B cell (primary cell): ENCODE results near the gene AHDC1. TPM values are rescaled to one million over a fixed set of nuclear protein-coding genes. Genes with fewer than 3 reads are reported as not detected.

Experiments used
- ATAC-seq: fragments of 200-7000 bp; cut with Tn5 transposase; one replicate; pipeline ENCODE4 v1.10.0; 2021; ENCODE audit warnings: low read depth, mild to moderate bottlenecking, moderate number of reproducible peaks, moderate library complexity
- CTCF ChIA-PET: fragments of 350-600 bp; sonication (Branson Sonifier 250); formaldehyde crosslinking; loops from one replicate; lab custom pipeline; 2021; ENCODE audit warnings: antibody characterized with exemption, inconsistent platforms; lab: Charles Lee
- POLR2A ChIA-PET: fragments of 350-600 bp; sonication (Branson Sonifier 250); formaldehyde crosslinking; loops from one replicate; lab custom pipeline; 2021; ENCODE audit warnings: antibody characterized with exemption; lab: Charles Lee
- DNase-seq: peaks from one replicate; pipeline ENCODE4 v3.0.0; 2013
- H2AFZ ChIP-seq: 2 replicates; pipeline ENCODE4 v1.6.1; 2012; ENCODE audit warnings: mild to moderate bottlenecking, low read depth, low read length; ENCODE audit not compliant: insufficient read depth, poor library complexity, severe bottlenecking
- H3K27ac ChIP-seq, 2 donors: 1 replicate in 1 of 2; 2 replicates in 1 of 2; pipeline ENCODE4 v1.5.1; 2012 to 2013; ENCODE audit warnings: low read length in 2 of 2, mild to moderate bottlenecking in 2 of 2, moderate library complexity in 1 of 2
- H3K27me3 ChIP-seq, 4 experiments: fragments of 200-600 bp in 1 of 4; sonication (generic) in 1 of 4; replicated peaks in 1 of 4; 1 replicate in 2 of 4; 2 replicates in 2 of 4; pipeline versions ENCODE4 v1.6.1 to v1.7.0; 2013 to 2016; ENCODE audit warnings: low read length in 3 of 4, mild to moderate bottlenecking in 2 of 4, mixed read lengths in 1 of 4, moderate library complexity in 1 of 4; ENCODE audit not compliant: insufficient read depth in 4 of 4, control insufficient read depth in 3 of 4; ENCODE audit errors: control extremely low read depth in 1 of 4
- H3K36me3 ChIP-seq, 2 experiments: replicated peaks in 1 of 2; 1 replicate in 1 of 2; 2 replicates in 1 of 2; pipeline versions ENCODE4 v1.6.1 to v1.7.1; 2013; ENCODE audit warnings: low read length in 1 of 2; ENCODE audit not compliant: insufficient read depth in 2 of 2, control insufficient read depth in 1 of 2; ENCODE audit errors: control extremely low read depth in 1 of 2, extremely low read depth in 1 of 2
- H3K4me1 ChIP-seq, 2 donors: fragments of 200-600 bp in 1 of 2; sonication (generic) in 1 of 2; 1 replicate in 1 of 2; 2 replicates in 1 of 2; pipeline versions ENCODE4 v1.5.1 to v1.6.1; 2013 to 2017; ENCODE audit warnings: low read length in 2 of 2; ENCODE audit not compliant: control insufficient read depth in 2 of 2, insufficient read depth in 2 of 2
- H3K4me2 ChIP-seq: replicated peaks from 2 replicates; pipeline ENCODE3; 2012; ENCODE audit warnings: mild to moderate bottlenecking, low read depth, low read length; ENCODE audit not compliant: poor library complexity, severe bottlenecking
- H3K4me3 ChIP-seq, 5 experiments: fragments of 200-600 bp in 1 of 5; sonication (generic) in 1 of 5; 1 replicate in 3 of 5; 2 replicates in 2 of 5; pipeline versions ENCODE4 v1.5.1 to v1.7.0; 2011 to 2016; ENCODE audit warnings: low read length in 4 of 5, mild to moderate bottlenecking in 4 of 5, low read depth in 2 of 5, control low read depth in 1 of 5, moderate library complexity in 1 of 5; ENCODE audit not compliant: insufficient read depth in 1 of 5; ENCODE audit errors: control extremely low read depth in 1 of 5, extremely low read depth in 1 of 5
- H3K79me2 ChIP-seq: fragments of 200-600 bp; sonication (generic); one replicate; pipeline ENCODE4 v1.6.0; 2016; ENCODE audit warnings: low read length; ENCODE audit not compliant: control insufficient read depth, insufficient read depth
- H3K9ac ChIP-seq: fragments of 200-600 bp; sonication (generic); 2 replicates; pipeline ENCODE4 v1.6.1; 2017; ENCODE audit warnings: mild to moderate bottlenecking, low read length, moderate library complexity
- H3K9me3 ChIP-seq, 3 donors: one replicate each; pipeline versions ENCODE4 v1.6.1 to v1.7.1; 2013; ENCODE audit warnings: low read length in 2 of 3; ENCODE audit not compliant: control insufficient read depth in 2 of 3, insufficient read depth in 1 of 3; ENCODE audit errors: control extremely low read depth in 1 of 3
- H4K20me1 ChIP-seq: 2 replicates; pipeline ENCODE4 v1.6.0; 2012; ENCODE audit warnings: mild to moderate bottlenecking, low read length; ENCODE audit not compliant: insufficient read depth, control insufficient read depth, poor library complexity, severe bottlenecking
- H3K27ac Mint-ChIP-seq: one replicate; pipeline ENCODE4 v1.8.0; 2021; ENCODE audit warnings: mixed read lengths
- H3K27me3 Mint-ChIP-seq: one replicate; pipeline ENCODE4 v1.8.0; 2021; ENCODE audit warnings: mixed read lengths
- H3K4me1 Mint-ChIP-seq: one replicate; pipeline ENCODE4 v1.8.0; 2021; ENCODE audit warnings: mixed read lengths
- H3K4me3 Mint-ChIP-seq: one replicate; pipeline ENCODE4 v1.8.0; 2021; ENCODE audit warnings: mixed read lengths
- H3K9me3 Mint-ChIP-seq: one replicate; pipeline ENCODE4 v1.8.0; 2022; ENCODE audit warnings: mixed read lengths; ENCODE audit not compliant: insufficient read depth
- CTCF ChIP-seq: fragments of 200-600 bp; IDR thresholded peaks from one replicate; pipeline ENCODE4 v1.8.0; 2022; ENCODE audit warnings: antibody characterized with exemption, mild to moderate bottlenecking
- EZH2 ChIP-seq: IDR thresholded peaks from 2 replicates; pipeline ENCODE4 v1.6.1; 2012; ENCODE audit warnings: borderline replicate concordance, low read depth, mild to moderate bottlenecking, moderate library complexity, low read length; ENCODE audit not compliant: insufficient read depth, poor library complexity, severe bottlenecking
- WGBS: methylation state at CpG from one replicate; pipeline ENCODE4 v1.1.5; 2013; ENCODE audit warnings: missing lambda C conversion rate; ENCODE audit not compliant: insufficient coverage; 5-methylcytosine and 5-hydroxymethylcytosine counted together
- intact Hi-C: fragments of 100-400 bp; cut with micrococcal nuclease; formaldehyde crosslinking; loops from one replicate; pipeline ENCODE4 v1.10.0; 2022
- polyA plus RNA-seq: library from polyadenylated mRNA; depleted of rRNA; stranded (reverse); fragments of >200 nt; gene quantifications from 2 replicates; pipeline ENCODE4 v1.2.3, GENCODE V29; 2012
- total RNA-seq, 2 donors: library from RNA; stranded (reverse); fragments of 120-200 nt in 1 of 2; gene quantifications; 1 replicate in 1 of 2; 2 replicates in 1 of 2; pipeline versions ENCODE4 v1.2.3 to v1.2.4, GENCODE V29; 2013 to 2022

Gene AHDC1
- total and polyA plus RNA-seq, 2 donors (not counting 1 experiment from before 2014, with no cell fraction given) = 6.2 to 32.0 TPM

GRCh38 chr1:27547220-27548116 lies 56.5 kb downstream of the AHDC1 start:
- Mint-ChIP-seq H3K4me3 (no peak overlapping the region), H3K27ac (no peak overlapping the region), H3K27me3 (no peaks in the 10 kb centered on the region), H3K9me3 (no peaks in the 10 kb centered on the region), H3K4me1 (no peaks in the 10 kb centered on the region)
- DNase-seq = no peak
- ATAC-seq = no peak
- 97% methylated on average over 44 of the region's 44 CpGs for WGBS
- TF ChIP-seq CTCF (no peak), EZH2 (no peak)
- POLR2A ChIA-PET = interaction anchor here (0.6 kb wide), 1 partner anchor 33 kb away, joined by 4 read pairs; no protein-coding TSS in a partner anchor
- Histone ChIP-seq H2AFZ (no peak overlapping the region), H3K4me1 (no peaks in the 10 kb centered on the region), H3K36me3 (peaks cover 0 to 43% of the 10 kb centered on the region in 2 experiments), H3K27ac (no peak overlapping the region), H3K9me3 (no peaks in the 10 kb centered on the region), H3K4me3 (no peak overlapping the region), H3K27me3 (no peaks in the 10 kb centered on the region), H3K9ac (no peak overlapping the region), H3K4me2 (no peak overlapping the region), H3K79me2 (peaks cover 32% of the 10 kb centered on the region), H4K20me1 (no peaks in the 10 kb centered on the region)
- CTCF ChIA-PET = interaction anchor here (1.0 to 1.2 kb wide), 2 partner anchors 9 kb away, joined by 3 to 4 read pairs; no protein-coding TSS in a partner anchor
- intact Hi-C loops = no loop called here

- Mint-ChIP-seq H3K4me3 (no peak overlapping the region), H3K9me3 (no peaks in the 10 kb centered on the region), H3K27ac (no peak overlapping the region), H3K27me3 (no peaks in the 10 kb centered on the region), H3K4me1 (no peaks in the 10 kb centered on the region)
- Histone ChIP-seq H3K27ac (no peak overlapping the region), H3K79me2 (peaks cover 32% of the 10 kb centered on the region), H2AFZ (no peak overlapping the region), H3K4me1 (no peaks in the 10 kb centered on the region), H3K9ac (no peak overlapping the region), H4K20me1 (no peaks in the 10 kb centered on the region), H3K36me3 (peaks cover 0 to 41% of the 10 kb centered on the region in 2 experiments), H3K4me3 (no peak overlapping the region), H3K4me2 (no peak overlapping the region), H3K27me3 (no peaks in the 10 kb centered on the region), H3K9me3 (no peaks in the 10 kb centered on the region)
- ATAC-seq = no peak
- 89% methylated on average over 3 of the region's 6 CpGs for WGBS
- TF ChIP-seq EZH2 (no peak), CTCF (no peak)
- ChIA-PET POLR2A (interaction anchor here (0.7 kb wide), 1 partner anchor 1167 kb away, joined by 4 read pairs; no protein-coding TSS in a partner anchor), CTCF (interaction anchor here (1.0 to 1.8 kb wide), 2 partner anchors 11 to 16 kb away, joined by 3 to 5 read pairs; no protein-coding TSS in a partner anchor)
- no peak for DNase-seq
- intact Hi-C loops = no loop called here
Measured at GRCh38 chr1:27545876-27546275, 58.1 kb downstream of the AHDC1 start.
